Measurements from ENCODE around the gene ETHE1. TPM values are rescaled to one million over a fixed set of nuclear protein-coding genes. Genes with fewer than 3 reads are reported as not detected.

ETHE1 gene
- total RNA-seq, 2 experiments from 2014 or later: 1.7 to 6.4 TPM

DNA sequence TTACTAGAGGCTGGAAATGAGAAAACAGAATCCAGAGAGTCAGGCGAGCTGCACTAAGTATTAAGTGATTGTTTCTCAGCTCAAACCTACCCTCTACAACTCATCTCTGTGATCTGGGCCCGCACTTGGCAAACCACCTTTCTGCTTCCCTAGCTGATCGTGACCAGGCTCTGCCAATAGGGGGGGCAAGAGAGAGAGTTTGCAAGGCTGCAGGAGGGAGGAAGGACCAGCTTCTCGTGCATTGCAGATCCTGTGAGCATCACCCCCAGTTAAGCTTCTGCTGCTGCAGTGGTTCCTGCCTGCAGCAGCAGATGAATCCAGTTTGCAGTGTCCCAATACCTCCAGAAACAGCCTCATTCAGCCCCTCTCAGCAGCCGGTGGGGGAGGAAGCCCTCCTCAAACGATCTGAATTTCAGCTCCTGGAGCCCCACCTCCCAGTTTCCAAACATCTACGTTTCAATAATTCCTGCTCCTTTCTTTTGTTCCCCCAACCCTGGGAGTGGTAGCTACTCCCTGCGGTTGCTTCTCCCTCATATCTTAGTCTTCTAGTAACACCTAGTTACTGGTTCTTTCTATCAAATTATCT is 28.3 kb upstream of the ETHE1 start:
- Histone ChIP-seq H3K4me2 (ENCODE audit: low read length) (no peak overlapping the region), H4K20me1 (ENCODE audit: insufficient read depth, low read length) (no peaks in the 10 kb centered on the region), H3K27ac (ENCODE audit: low read depth, low read length, poor library complexity, severe bottlenecking) (no peak overlapping the region), H3K9me2 (ENCODE audit: insufficient read depth, low read length) (no peaks in the 10 kb centered on the region), H3K4me1 (ENCODE audit: insufficient read depth, low read length, poor library complexity, severe bottlenecking) (no peaks in the 10 kb centered on the region), H3K9me3 (ENCODE audit: low read length) (no peaks in the 10 kb centered on the region), H3K36me3 (ENCODE audit: insufficient read depth, low read length) (peaks cover 61% of the 10 kb centered on the region), H2AFZ (ENCODE audit: low read length) (no peak overlapping the region), H3K79me2 (ENCODE audit: insufficient read depth, low read depth, low read length) (no peaks in the 10 kb centered on the region), H3K4me3 (ENCODE audit: low read depth, low read length, poor library complexity, severe bottlenecking) (no peak overlapping the region)
- ChIA-PET POLR2A (interaction anchor here (0.6 to 1.0 kb wide), 3 partner anchors 19 to 39 kb away, joined by 3 to 4 read pairs (median 3); partner anchors contain the start of genes PINLYP and XRCC1), CTCF (ENCODE audit: unreplicated experiment) (interaction anchor here (0.6 to 1.0 kb wide), 3 partner anchors 10 to 39 kb away, joined by 3 to 4 read pairs (median 3); no protein-coding TSS in a partner anchor)
- TF ChIP-seq EZH2phosphoT487 (IDR thresholded peaks at IDR 0.05; ENCODE audit: borderline replicate concordance, low read depth, low read length): no peak
- TF ChIP-seq, protein P1, sequence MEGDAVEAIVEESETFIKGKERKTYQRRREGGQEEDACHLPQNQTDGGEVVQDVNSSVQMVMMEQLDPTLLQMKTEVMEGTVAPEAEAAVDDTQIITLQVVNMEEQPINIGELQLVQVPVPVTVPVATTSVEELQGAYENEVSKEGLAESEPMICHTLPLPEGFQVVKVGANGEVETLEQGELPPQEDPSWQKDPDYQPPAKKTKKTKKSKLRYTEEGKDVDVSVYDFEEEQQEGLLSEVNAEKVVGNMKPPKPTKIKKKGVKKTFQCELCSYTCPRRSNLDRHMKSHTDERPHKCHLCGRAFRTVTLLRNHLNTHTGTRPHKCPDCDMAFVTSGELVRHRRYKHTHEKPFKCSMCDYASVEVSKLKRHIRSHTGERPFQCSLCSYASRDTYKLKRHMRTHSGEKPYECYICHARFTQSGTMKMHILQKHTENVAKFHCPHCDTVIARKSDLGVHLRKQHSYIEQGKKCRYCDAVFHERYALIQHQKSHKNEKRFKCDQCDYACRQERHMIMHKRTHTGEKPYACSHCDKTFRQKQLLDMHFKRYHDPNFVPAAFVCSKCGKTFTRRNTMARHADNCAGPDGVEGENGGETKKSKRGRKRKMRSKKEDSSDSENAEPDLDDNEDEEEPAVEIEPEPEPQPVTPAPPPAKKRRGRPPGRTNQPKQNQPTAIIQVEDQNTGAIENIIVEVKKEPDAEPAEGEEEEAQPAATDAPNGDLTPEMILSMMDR (conservative IDR thresholded peaks at IDR 0.05; ENCODE audit: low read length): peak; percentile 88
- DNase-seq (ENCODE audit: low spot score): peak; percentile 68
- BruUV-seq (replicated peaks): no TSS peak
- intact Hi-C loops (cut with micrococcal nuclease; ENCODE audit: unreplicated experiment): no loop called here

DNA sequence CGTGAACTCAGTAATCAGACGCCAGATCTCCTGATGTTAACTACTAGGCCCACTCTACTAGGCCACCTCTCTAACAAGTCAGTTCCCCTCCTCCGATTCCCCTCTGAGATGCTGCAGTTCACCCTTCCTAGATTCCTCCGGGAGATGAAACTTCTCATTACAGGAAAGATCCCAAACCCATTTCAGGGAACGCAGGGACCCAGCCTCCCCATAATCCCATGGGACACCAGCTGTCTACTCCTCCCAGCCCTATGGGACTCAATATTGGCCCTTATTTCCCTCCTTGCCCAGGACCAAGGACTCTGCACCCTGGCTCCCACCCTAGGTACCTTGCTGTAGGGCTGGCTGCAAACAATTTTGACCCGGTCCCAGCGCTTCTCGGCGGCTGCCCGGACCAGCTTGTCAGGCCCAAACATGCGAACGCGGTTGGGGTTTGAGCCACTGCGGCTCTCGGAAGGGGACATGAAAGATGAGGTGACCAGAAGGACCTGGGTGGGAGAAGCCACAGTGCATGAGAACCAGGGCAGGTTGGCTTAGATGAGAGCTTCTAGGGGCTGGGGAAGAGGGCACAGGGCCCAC is 27.4 kb upstream of the ETHE1 start:
- CTCF ChIA-PET (ENCODE audit: unreplicated experiment): interaction anchor here (0.6 kb wide), 1 partner anchor 11 kb away, joined by 3 read pairs; no protein-coding TSS in a partner anchor
- Histone ChIP-seq H3K9me3 (ENCODE audit: low read length) (no peaks in the 10 kb centered on the region), H2AFZ (ENCODE audit: low read length) (no peak overlapping the region), H3K79me2 (ENCODE audit: insufficient read depth, low read depth, low read length) (no peaks in the 10 kb centered on the region), H3K9me2 (ENCODE audit: insufficient read depth, low read length) (no peaks in the 10 kb centered on the region), H3K36me3 (ENCODE audit: insufficient read depth, low read length) (peaks cover 62% of the 10 kb centered on the region), H3K27ac (ENCODE audit: low read depth, low read length, poor library complexity, severe bottlenecking) (no peak overlapping the region), H3K4me3 (ENCODE audit: low read depth, low read length, poor library complexity, severe bottlenecking) (no peak overlapping the region), H3K4me2 (ENCODE audit: low read length) (no peak overlapping the region), H3K4me1 (ENCODE audit: insufficient read depth, low read length, poor library complexity, severe bottlenecking) (no peaks in the 10 kb centered on the region), H4K20me1 (ENCODE audit: insufficient read depth, low read length) (no peaks in the 10 kb centered on the region)
- no peak for TF ChIP-seq EZH2phosphoT487 (IDR thresholded peaks at IDR 0.05; ENCODE audit: borderline replicate concordance, low read depth, low read length)
- intact Hi-C loops (cut with micrococcal nuclease; ENCODE audit: unreplicated experiment): no loop called here
- BruUV-seq (replicated peaks): no TSS peak
- POLR2A ChIA-PET: interaction anchor here (0.9 kb wide), 1 partner anchor 40 kb away, joined by 4 read pairs; no protein-coding TSS in a partner anchor
- DNase-seq (ENCODE audit: low spot score): no peak

DNA sequence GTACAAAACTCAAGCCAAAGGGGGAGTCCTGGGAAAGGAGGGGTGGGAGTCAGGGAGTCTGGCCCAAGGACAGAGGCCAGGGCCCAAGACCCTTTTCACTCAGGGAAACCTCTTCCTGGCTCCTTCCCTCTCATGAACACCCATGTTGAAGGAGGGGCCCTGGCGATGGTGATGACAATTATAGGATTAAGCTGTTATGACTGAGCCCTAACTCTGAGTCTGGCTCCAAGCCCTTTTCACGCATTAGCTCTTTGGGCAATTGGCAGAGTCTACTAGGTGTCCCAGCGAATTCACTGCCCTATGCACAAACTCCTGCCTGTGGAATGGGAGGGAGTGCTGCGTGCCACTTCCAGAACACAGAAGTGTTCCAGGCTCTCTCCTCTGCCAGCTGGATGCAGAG is 26.7 kb upstream of the ETHE1 start:
- TF ChIP-seq, protein P1 (conservative IDR thresholded peaks at IDR 0.05; ENCODE audit: low read length): no peak
- TF ChIP-seq EZH2phosphoT487 (IDR thresholded peaks at IDR 0.05; ENCODE audit: borderline replicate concordance, low read depth, low read length): no peak
- ChIA-PET CTCF (ENCODE audit: unreplicated experiment) (no interaction called here), POLR2A (no interaction called here)
- Histone ChIP-seq H3K4me2 (ENCODE audit: low read length) (no peak overlapping the region), H3K36me3 (ENCODE audit: insufficient read depth, low read length) (peaks cover 67% of the 10 kb centered on the region), H3K4me3 (ENCODE audit: low read depth, low read length, poor library complexity, severe bottlenecking) (no peak overlapping the region), H2AFZ (ENCODE audit: low read length) (no peak overlapping the region), H3K27ac (ENCODE audit: low read depth, low read length, poor library complexity, severe bottlenecking) (no peak overlapping the region), H3K79me2 (ENCODE audit: insufficient read depth, low read depth, low read length) (no peaks in the 10 kb centered on the region), H3K4me1 (ENCODE audit: insufficient read depth, low read length, poor library complexity, severe bottlenecking) (no peaks in the 10 kb centered on the region), H4K20me1 (ENCODE audit: insufficient read depth, low read length) (no peaks in the 10 kb centered on the region), H3K9me3 (ENCODE audit: low read length) (no peaks in the 10 kb centered on the region), H3K9me2 (ENCODE audit: insufficient read depth, low read length) (no peaks in the 10 kb centered on the region)
- DNase-seq (ENCODE audit: low spot score): no peak
- intact Hi-C loops (cut with micrococcal nuclease; ENCODE audit: unreplicated experiment): no loop called here
- BruUV-seq (replicated peaks): no TSS peak

Data from OCI-LY7 (cell line).